ENCODE results near the gene KLK8. TPM values are rescaled to one million over a fixed set of nuclear protein-coding genes. Genes with fewer than 3 reads are reported as not detected.

The KLK8 gene
- total RNA-seq, 1 experiment from 2014 or later = 4.4 TPM

DNA sequence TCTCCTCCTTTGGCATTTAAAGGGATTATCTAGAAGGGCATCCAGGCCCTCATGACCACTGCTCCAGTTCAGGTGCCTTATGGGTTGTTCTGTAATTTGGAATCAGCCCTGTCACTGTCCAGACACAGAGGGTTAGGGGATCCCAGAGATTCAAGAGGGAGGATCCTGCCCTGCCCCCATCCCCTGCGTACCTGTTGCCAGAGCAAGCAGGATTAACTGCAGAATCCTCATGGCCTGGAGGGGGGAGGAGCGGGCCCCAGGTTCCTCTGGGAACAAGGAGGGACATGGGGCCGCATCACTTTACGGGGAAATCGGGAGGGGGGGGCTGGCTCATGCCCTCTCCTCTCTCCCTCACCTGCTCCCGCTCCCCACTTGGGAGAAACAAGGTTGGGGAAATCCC lies 24.0 kb upstream of the KLK8 start (continued):
- TF ChIP-seq, protein P1, sequence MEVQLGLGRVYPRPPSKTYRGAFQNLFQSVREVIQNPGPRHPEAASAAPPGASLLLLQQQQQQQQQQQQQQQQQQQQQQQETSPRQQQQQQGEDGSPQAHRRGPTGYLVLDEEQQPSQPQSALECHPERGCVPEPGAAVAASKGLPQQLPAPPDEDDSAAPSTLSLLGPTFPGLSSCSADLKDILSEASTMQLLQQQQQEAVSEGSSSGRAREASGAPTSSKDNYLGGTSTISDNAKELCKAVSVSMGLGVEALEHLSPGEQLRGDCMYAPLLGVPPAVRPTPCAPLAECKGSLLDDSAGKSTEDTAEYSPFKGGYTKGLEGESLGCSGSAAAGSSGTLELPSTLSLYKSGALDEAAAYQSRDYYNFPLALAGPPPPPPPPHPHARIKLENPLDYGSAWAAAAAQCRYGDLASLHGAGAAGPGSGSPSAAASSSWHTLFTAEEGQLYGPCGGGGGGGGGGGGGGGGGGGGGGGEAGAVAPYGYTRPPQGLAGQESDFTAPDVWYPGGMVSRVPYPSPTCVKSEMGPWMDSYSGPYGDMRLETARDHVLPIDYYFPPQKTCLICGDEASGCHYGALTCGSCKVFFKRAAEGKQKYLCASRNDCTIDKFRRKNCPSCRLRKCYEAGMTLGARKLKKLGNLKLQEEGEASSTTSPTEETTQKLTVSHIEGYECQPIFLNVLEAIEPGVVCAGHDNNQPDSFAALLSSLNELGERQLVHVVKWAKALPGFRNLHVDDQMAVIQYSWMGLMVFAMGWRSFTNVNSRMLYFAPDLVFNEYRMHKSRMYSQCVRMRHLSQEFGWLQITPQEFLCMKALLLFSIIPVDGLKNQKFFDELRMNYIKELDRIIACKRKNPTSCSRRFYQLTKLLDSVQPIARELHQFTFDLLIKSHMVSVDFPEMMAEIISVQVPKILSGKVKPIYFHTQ (CRISPR knock-in tag; IDR thresholded peaks at IDR 0.05) = no peak
- TF ChIP-seq NFE2L1 (CRISPR knock-in tag; IDR thresholded peaks at IDR 0.05) (no peak), GABPB1 (CRISPR knock-in tag; IDR thresholded peaks at IDR 0.05) (no peak), NR1H2 (CRISPR knock-in tag; IDR thresholded peaks at IDR 0.05) (no peak), OVOL2 (CRISPR knock-in tag; IDR thresholded peaks at IDR 0.05; ENCODE audit: borderline replicate concordance) (no peak), SP1 (CRISPR knock-in tag; conservative IDR thresholded peaks at IDR 0.05) (no peak), RORB (CRISPR knock-in tag; IDR thresholded peaks at IDR 0.05) (no peak), TP53 (CRISPR knock-in tag; IDR thresholded peaks at IDR 0.05) (no peak)
- TF ChIP-seq, protein P2, sequence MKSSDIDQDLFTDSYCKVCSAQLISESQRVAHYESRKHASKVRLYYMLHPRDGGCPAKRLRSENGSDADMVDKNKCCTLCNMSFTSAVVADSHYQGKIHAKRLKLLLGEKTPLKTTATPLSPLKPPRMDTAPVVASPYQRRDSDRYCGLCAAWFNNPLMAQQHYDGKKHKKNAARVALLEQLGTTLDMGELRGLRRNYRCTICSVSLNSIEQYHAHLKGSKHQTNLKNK (CRISPR knock-in tag; IDR thresholded peaks at IDR 0.05) = no peak

DNA sequence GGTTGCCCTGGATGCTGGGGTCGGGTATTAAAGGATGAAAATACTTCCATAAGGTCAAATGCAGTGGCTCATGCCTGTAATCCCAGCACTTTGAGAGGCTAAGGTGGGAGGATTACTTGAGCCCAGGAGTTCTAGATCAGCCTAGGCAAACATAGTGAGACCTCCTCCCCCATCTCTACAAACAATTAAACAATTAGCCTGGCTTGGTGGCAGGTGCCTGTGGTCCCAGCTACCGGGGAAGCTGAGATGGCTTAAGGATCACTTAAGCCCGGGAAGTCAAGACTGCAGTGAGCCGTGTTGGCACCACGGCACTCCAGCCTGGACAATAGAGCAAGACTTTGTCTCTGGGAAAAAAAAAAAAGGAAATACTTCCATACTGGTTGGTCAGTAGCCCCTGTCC lies 23.5 kb upstream of the KLK8 start:
- ChIA-PET POLR2A (no interaction called here), CTCF (interaction anchor here (1.2 to 1.8 kb wide), 2 partner anchors 69 to 71 kb away, joined by 3 to 21 read pairs; no protein-coding TSS in a partner anchor)
- H3K4me3 Mint-ChIP-seq = no peak overlapping the region
- peaks cover 43% of the 10 kb centered on the region for H3K4me1 Mint-ChIP-seq
- H3K36me3 Mint-ChIP-seq = no peaks in the 10 kb centered on the region
- no peak overlapping the region for H3K27ac Mint-ChIP-seq
- ATAC-seq (no peak), DNase-seq (ENCODE audit: low spot score) (no peak)
- H3K27me3 Mint-ChIP-seq (ENCODE audit: low read depth) = peaks cover 11% of the 10 kb centered on the region
- H3K9me3 Mint-ChIP-seq = peaks cover 6% of the 10 kb centered on the region
- no peak for TF ChIP-seq ERG (CRISPR knock-in tag; IDR thresholded peaks at IDR 0.05)
- no peak for TF ChIP-seq TEAD4 (CRISPR knock-in tag; IDR thresholded peaks at IDR 0.05)
- TF ChIP-seq, protein P3, sequence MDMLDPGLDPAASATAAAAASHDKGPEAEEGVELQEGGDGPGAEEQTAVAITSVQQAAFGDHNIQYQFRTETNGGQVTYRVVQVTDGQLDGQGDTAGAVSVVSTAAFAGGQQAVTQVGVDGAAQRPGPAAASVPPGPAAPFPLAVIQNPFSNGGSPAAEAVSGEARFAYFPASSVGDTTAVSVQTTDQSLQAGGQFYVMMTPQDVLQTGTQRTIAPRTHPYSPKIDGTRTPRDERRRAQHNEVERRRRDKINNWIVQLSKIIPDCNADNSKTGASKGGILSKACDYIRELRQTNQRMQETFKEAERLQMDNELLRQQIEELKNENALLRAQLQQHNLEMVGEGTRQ (CRISPR knock-in tag; IDR thresholded peaks at IDR 0.05) = no peak
- TF ChIP-seq, protein P1 (CRISPR knock-in tag; IDR thresholded peaks at IDR 0.05) = no peak
- no peak for TF ChIP-seq ZBTB21 (CRISPR knock-in tag; IDR thresholded peaks at IDR 0.05; ENCODE audit: borderline replicate concordance)
- TF ChIP-seq ZNF138 (CRISPR knock-in tag; conservative IDR thresholded peaks at IDR 0.05) = no peak
- TF ChIP-seq ELF4 (CRISPR knock-in tag; IDR thresholded peaks at IDR 0.05; ENCODE audit: low read depth) = no peak
- TF ChIP-seq ATF2 (CRISPR knock-in tag; IDR thresholded peaks at IDR 0.05; ENCODE audit: borderline replicate concordance, low read depth) = no peak
- TF ChIP-seq ZNF281 (CRISPR knock-in tag; IDR thresholded peaks at IDR 0.05) = no peak
- no peak for TF ChIP-seq ATF3 (CRISPR knock-in tag; conservative IDR thresholded peaks at IDR 0.05)
- TF ChIP-seq MYBL2 (CRISPR knock-in tag; IDR thresholded peaks at IDR 0.05) = no peak
- no peak for TF ChIP-seq SP1 (CRISPR knock-in tag; conservative IDR thresholded peaks at IDR 0.05)
- no peak for TF ChIP-seq TCF7 (CRISPR knock-in tag; IDR thresholded peaks at IDR 0.05; ENCODE audit: low read depth)
- TF ChIP-seq ZNF671 (CRISPR knock-in tag; IDR thresholded peaks at IDR 0.05) = no peak
- TF ChIP-seq, protein P4, sequence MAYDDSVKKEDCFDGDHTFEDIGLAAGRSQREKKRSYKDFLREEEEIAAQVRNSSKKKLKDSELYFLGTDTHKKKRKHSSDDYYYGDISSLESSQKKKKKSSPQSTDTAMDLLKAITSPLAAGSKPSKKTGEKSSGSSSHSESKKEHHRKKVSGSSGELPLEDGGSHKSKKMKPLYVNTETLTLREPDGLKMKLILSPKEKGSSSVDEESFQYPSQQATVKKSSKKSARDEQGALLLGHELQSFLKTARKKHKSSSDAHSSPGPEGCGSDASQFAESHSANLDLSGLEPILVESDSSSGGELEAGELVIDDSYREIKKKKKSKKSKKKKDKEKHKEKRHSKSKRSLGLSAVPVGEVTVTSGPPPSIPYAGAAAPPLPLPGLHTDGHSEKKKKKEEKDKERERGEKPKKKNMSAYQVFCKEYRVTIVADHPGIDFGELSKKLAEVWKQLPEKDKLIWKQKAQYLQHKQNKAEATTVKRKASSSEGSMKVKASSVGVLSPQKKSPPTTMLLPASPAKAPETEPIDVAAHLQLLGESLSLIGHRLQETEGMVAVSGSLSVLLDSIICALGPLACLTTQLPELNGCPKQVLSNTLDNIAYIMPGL (CRISPR knock-in tag; IDR thresholded peaks at IDR 0.05) = no peak

All from WTC11 (cell line).